ENCODE measurements around the gene GPR149.
A peak's percentile ranks its signal among the peaks of the same experiment; 100 is the strongest.
"Not testable (repeated sequence)": the region's sequence is repeated elsewhere in the genome, so short reads cannot be mapped to it uniquely, and the experiment has no call there.

The GPR149 gene, protein sequence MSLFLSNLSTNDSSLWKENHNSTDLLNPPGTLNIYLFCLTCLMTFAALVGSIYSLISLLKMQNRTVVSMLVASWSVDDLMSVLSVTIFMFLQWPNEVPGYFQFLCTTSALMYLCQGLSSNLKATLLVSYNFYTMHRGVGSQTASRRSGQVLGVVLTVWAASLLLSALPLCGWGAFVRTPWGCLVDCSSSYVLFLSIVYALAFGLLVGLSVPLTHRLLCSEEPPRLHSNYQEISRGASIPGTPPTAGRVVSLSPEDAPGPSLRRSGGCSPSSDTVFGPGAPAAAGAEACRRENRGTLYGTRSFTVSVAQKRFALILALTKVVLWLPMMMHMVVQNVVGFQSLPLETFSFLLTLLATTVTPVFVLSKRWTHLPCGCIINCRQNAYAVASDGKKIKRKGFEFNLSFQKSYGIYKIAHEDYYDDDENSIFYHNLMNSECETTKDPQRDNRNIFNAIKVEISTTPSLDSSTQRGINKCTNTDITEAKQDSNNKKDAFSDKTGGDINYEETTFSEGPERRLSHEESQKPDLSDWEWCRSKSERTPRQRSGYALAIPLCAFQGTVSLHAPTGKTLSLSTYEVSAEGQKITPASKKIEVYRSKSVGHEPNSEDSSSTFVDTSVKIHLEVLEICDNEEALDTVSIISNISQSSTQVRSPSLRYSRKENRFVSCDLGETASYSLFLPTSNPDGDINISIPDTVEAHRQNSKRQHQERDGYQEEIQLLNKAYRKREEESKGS

DNA sequence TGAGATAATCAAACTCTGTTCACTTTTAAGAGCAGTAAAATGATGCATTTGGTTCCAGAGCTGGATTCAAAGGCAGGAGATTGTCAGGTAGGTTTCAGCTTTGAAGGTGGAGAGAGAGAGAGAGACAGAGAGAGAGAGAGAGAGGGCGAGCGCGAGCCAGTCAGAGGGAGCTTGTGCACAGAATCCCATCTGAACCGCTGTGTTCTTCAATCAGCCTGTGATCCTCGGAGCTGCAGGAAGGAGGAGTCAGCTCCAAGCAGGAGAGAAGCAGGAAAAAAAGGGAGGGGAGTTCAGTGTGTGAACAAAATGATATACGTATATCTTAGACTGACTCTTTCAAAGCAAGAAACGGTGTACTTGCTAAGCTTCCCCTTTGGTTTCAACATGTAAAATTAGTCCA lies at the start of gene GPR149:
TSS of gene GPR149 (minus strand) at position 177 of the 400 bp plus-strand sequence. CDS start 575 bp downstream, outside the sequence.
- peak; percentile 14 for DNase-seq (ENCODE audit: low spot score)

DNA sequence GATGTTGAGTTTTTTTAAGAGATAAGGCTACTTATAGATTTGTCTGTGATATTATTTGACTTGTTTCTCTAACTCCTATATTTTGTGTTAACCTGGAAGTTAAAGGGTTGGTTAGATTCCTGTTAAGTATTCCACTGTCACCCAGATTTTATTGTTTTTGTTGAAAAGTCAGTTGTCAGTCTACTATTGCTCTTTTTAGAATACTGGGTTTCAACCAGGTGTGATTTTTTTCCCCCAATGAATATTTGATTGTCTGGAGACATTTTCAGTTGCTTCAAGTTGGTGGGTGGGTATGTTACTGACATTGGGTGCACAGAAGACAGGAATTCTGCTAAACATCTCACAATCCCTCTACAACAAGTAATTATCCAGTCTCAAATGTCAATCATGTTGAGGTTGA lies 43.8 kb upstream of the GPR149 start:
- DNase-seq (ENCODE audit: low spot score): no peak

DNA sequence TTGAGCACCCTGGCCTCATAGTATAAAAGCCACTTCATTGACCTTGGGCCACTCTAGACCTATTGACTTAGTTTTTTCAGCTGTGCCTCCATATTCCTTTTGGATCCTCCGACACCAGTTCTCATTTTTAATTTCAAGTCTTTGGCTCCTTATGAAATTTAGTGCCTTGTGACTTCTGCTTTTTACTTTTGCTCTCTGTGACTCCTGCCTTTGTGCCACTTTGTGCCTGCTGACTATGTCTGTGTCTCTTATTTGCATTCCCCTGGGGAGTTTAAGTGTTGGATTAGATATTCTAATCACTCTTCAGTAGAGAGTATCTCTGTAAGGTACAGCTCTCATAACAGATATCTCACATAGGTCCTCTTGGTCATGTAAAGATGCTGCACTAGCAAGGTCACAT lies 39.6 kb upstream of the GPR149 start:
- no peak for DNase-seq (ENCODE audit: low spot score)

DNA sequence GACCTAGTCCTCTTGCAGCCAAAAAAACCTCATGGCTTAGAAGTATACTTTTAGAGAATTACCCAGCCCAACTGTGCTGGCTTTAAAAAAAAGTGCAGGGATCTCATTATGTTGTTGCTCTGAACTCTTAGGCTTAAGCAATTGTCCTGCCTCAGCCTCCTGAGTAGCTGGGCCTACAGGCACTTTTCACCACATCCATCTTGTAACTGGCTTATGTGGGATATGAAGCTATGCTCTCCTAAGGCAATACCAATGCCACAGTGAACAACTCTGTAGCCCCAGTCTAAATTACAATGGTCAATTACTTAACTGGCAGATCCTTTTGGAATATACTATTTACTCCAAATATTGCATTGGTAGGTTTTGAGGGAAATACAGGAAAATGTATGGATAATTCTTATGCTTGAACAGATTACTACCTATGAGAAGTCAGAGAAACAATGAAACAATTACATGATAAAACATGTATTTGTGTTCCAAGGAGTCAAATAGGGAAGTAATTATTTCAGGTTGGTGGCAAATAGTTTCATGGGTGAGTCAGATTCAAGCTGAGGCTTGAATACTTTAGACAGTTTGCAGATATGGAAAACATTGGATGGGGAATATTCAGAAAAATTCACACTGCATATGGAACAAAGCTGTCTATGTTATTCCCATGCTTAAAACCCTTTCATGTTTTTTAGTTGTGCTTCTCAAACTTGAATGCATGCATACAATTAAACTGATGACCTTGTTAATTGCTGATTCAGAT lies 34.6 kb upstream of the GPR149 start:
- no peak for DNase-seq (ENCODE audit: low spot score)

DNA sequence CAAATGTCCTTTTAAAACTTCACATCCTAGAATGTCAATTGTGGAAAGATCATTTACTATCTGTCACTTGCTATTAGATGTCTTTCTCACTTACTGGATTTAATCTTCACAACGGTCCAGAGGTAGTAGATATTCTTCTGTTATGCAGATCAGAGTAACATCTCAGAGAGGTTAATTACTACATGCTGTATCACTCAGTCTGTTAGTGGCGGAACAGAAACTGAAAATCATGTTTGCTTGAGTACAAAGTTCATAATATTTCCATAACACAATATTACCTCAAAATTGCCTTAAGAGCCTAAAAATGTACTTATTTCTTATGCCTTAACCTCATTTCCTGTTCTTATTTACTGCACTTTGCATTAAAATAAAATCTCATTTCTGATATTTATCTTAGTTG lies 28.6 kb upstream of the GPR149 start:
- DNase-seq (ENCODE audit: low spot score): no peak

DNA sequence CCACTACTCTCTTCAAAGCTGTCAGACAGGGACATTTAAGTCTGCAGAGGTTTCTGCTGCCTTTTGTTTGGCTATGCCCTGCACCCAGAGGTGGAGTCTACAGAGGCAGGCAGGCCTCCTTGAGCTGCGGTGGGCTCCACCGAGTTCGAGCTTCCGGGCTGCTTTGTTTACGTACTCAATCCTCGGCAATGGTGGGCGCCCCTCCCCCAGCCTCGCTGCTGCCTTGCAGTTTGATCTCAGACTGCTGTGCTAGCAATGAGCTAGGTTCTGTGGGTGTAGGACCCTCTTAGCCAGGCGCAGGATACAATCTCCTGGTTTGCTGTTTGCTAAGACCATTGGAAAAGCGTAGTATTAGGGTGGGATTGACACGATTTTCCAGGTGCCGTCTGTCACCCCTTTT lies 9.1 kb upstream of the GPR149 start:
- not testable (repeated sequence) for DNase-seq (ENCODE audit: low spot score)

DNA sequence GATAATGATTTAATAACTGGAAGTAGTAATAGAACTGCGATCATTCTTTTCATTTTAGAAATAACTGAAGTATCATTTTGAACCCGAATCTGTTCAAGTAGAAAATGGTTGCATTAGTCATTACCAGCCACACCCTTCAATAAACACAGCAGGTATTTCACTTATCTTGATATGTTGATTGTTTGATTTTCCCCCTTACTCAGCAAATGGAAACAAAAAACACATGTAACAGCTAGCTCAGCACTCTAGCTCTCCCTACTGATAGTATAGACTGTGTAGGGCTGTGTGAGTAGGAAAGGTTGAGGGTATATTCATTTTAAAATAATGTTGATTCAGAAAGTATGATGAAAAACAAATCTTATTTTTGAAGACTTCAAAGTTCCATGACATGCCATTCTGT lies 1.1 kb upstream of the GPR149 start:
- no peak for DNase-seq (ENCODE audit: low spot score)

DNA sequence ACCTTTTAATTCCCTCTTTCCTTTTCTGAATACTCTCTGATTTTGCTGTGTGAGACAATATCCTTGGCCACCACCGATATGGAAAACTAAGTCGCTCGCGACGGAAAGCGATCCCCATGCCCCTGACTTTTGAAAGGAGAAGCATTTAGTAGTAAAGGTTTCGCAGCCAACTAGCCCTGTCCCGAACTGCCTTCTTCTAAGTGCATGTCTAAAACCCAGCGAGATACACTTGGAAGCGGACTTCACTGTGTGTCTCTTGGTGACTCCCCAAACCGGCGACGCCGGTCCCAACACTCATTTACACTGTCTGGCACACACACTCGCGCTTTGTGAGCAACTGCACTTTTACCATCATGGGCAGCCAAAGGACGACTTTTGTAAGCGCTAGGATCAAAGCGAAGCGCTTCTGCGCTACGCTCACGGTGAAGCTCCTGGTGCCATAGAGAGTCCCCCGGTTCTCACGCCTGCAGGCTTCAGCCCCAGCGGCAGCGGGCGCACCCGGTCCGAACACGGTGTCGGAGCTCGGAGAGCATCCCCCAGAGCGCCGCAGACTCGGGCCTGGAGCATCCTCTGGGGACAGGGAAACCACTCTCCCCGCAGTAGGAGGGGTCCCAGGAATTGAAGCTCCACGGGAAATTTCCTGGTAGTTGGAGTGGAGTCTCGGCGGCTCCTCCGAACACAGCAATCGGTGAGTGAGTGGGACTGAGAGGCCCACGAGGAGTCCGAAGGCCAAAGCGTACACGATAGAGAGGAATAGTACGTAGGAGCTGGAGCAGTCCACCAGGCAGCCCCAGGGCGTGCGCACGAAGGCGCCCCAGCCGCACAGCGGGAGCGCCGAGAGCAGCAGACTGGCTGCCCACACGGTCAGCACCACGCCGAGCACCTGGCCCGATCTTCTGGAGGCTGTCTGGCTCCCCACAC lies 1.4 kb downstream of the GPR149 start:
- DNase-seq (ENCODE audit: low spot score): no peak

DNA sequence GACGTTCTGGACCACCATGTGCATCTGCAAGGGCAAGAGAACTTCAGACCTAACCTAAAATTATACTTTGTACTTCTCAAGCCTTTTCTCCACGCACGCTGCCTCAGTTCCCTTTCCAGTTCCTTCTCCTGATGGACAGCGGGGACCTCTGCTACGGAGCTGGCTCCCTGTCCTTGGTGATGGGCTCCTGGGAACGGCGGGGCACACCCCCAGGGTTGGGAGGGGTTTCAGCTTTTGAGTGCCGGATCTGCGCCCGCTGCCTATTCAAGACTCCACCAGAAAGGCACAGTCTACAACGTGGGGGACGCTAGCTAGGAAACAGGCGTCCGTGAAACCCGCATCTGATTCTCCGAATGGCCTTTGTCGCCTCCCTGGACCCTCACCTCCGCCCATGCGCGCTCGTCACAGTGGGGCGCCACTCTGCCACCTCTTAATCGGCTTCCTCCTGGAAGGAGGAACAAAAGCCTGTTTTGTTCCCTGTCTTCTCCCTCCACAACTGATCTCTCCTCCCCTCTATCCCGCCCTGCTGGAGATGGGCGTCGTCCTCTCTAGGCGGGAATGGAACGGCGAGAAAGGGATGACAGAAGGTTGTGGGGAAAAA lies 2.2 kb downstream of the GPR149 start:
- DNase-seq (ENCODE audit: low spot score): no peak

DNA sequence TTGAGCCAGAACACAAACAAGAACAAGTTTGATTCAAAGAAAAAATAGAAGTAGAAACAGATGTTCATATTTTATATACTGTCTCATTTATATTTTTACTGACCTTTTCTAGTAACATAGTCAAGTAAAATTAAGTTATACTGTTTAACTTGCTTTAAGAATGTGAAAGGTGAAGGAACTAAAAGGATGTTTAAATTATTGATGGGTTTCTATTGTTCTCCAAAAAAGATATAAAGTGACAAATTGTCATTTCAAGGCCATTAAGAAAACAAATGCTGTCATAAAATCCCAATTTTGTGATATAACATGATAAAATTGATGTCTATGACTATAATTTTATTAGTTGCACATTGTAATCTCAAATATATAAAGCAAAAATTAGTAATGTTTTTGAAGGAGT lies 7.3 kb downstream of the GPR149 start:
- DNase-seq (ENCODE audit: low spot score): no peak

DNA sequence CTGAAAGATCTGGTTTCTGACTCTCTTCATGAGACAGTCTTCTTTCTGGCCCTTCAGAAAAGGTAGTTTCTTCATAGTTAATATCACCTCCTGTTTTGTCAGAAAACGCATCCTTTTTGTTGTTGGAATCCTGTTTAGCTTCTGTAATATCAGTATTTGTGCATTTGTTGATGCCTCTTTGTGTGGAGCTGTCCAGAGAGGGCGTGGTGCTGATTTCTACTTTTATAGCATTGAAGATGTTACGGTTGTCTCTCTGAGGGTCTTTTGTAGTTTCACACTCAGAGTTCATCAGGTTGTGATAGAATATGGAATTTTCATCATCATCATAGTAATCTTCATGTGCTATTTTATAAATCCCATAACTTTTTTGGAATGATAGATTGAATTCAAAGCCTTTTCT lies 8.9 kb downstream of the GPR149 start:
- DNase-seq (ENCODE audit: low spot score): no peak

DNA sequence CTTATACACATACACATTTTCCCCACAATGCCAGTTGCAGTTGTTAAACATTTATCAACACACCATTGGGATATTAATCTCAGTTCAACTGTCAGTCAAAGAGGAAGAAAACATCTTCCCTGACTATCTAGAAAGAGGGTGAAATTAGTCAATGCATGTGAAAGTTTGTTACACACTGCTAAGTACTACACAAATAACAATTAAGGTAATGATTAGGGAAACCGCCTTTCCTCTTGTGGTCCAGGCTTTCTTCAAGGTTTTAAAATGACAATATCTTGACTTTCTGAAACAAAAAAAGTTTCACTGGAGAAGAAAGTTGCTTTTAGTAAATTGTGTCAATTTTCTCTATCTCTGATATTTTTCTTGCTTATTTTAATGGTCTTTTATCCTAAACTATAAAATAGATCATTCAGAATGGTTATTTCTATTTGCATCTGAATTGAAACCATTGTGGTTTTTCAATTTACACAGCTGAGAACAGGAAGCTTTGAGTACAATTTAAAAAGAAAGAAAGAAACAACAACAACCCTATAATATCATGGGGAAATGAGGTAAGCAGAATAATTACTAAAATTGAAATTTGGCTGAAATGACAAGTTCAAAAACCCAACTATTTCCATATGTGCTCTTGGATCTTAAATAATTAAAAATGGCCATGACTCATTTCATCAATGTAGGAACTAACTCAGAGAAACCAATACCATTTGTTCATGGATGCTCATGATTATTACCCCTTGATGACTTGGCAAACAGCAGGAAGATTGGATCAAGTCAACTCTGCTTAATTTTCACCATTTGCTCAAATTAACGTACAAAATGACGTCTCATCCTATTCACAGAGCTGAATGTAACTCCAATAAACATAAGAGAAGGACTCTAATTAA lies 31.7 kb downstream of the GPR149 start:
- no peak for DNase-seq (ENCODE audit: low spot score)

DNA sequence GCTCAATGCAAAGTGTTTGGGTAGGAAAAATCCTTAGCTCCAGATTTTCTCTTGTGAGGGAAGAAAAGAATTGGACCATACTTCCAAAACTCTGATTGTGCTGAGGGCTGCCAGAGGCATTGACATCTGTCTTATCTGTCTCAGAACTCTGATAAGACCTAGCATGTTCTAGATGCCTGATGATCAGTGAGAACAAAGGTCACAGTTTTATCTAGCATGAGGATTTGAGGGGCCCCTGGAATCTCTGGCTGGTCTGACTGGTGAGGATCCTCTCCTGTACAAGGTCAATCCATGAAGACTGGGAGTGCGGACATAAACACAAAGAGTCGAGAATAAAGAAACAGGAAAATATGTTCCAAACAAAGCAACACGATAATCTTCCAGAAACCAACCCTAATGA lies 40.1 kb downstream of the GPR149 start:
- DNase-seq (ENCODE audit: low spot score): no peak

DNA sequence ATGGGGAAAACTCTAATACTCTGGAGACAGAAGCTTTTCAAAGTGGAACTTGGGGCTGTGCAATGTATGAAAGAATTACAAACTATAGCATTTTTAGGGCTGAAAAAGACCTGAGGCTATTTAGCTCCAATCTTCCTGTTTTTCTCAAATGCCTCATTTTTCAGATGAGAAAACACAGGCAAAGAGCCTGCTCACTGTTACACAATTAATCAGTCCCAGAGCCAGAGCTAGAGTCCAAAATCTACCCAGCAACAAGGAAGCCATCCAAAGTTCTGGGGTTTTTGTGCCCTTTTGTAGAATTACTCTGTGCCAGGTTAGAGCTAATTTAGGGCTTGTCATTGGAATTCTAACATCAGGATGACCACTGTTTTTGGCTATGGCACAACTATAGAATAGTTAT lies 45.5 kb downstream of the GPR149 start:
- DNase-seq (ENCODE audit: low spot score): no peak

DNA sequence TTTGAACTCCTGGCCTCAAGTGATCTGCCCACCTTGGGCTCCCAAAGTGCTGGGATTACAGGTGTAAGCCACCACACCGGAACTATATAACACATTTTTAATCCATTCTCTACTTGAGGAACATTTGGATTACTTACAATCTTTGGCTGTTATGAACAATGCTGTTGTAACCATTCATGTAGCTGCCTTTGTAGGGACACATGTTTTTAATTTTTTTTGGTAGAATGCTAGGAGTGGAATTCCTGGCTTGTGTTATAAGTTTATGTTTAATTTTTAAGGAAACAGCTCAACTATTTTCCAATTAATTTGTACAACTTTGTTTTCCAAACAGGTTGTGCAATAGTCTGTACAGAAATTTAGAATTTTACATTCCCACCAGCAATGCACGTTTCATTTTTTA lies 51.7 kb downstream of the GPR149 start:
- DNase-seq (ENCODE audit: low spot score): no peak

DNA sequence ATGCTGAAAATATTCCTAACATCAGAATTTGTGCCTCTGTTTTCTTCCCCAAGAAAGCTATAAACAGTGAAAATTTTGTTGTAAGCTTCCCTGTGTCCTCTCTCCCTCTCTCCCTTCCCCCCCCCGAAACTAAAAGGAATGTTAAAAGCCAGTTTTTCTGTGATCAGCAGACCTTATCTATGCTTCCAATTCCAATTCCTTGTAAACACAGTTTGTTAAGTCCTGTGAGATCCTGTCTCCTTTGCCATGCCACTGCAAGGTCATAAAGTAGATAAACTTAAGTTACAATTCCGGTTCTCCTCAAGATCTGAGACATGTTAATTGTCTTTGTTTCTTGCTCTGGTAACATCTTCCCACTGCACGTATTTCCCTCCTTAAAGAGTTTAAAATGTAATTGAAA lies 62.8 kb downstream of the GPR149 start:
- no peak for DNase-seq (ENCODE audit: low spot score)

DNA sequence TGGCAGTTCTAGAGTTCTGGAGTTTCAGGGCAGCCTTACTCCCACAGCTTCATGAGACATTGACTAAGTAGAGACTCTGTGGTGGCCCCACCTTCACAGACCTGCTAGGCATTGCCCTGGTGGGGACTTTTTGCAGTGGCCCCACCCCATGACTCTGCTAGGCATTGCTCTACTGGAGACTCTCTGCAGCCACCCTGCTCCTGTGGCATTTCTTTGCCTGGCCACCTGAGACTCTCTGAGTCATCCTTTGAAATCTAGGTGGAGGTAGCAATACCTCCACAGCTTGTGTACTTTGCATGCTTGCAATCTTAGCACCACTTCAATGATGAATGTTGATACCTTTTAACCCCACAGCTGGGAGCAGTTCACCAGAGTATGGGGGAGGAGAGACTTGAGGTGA lies 65.1 kb downstream of the GPR149 start:
- DNase-seq (ENCODE audit: low spot score): no peak

DNA sequence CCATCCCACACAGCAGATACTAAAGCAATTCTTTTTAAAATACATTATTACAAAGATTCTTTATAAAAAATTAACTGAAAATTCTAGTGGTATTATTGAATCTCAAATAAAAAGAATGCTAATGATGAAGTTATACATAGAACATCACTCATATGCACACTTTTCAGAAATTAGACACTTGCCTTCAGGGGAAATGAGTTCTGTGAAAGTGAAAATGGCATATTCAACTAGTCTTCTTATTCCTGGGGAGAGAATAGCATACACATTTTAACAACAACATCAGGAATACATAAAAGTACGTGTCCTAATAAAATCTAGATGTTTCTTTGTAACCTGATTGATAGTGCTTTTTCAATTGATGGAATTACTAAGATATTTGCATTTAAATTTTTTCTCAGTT lies 68.9 kb downstream of the GPR149 start:
- DNase-seq (ENCODE audit: low spot score): no peak

DNA sequence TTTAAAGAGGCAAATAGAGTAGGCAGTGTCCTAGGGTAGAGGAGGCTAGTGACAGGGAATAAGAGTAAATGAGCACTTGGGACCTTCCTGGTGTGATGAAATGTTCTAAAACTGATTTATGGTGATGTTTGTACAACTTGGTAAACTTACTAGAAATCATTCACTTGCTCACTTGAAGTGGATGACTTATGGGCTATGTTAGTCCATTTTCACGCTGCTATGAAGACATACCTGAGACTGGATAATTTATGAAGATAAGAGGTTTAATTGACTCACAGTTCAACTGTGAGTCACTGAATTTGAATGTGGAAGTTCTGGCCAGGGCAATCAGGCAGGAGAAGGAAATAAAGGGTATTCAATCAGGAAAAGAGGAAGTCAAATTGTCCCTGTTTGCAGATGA lies 74.0 kb downstream of the GPR149 start:
- DNase-seq (ENCODE audit: low spot score): no peak

DNA sequence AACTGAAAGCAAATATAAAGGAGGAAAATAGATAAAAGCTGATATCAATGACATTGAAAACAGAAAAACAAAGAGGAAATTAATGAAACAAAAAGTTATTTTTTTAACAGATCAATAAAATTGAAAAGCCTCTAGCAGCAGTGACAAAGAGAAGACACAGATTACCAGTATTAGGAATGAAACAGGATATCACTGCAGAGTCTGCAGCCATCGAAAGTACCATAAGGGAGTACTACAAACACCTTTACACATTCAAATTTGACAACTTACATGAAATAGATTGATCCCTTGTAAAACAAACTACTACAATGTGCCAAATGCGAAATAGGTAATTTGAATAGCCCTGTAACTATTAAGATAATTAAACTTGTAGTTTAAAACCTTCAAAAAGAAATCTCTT lies 80.8 kb downstream of the GPR149 start:
- DNase-seq (ENCODE audit: low spot score): no peak

All from cerebellar cortex (tissue), 1 donor.